GM10248 (cell line): ENCODE data around the gene TMC7.

Experiments used
- CTCF ChIA-PET: fragments of 300-600 bp; sonication (Branson Sonifier 250); formaldehyde crosslinking; extraction: SDS; loops from one replicate; lab custom pipeline; 2021; ENCODE audit warnings: antibody characterized with exemption; lab: Yijun Ruan, JAX
- POLR2A ChIA-PET: fragments of 350-650 bp; sonication (Branson Sonifier 250); formaldehyde crosslinking; extraction: SDS; loops from one replicate; lab custom pipeline; 2020; ENCODE audit warnings: antibody characterized with exemption; lab: Yijun Ruan, JAX
- DNase-seq: peaks from one replicate; pipeline ENCODE4 v3.0.0; 2012; ENCODE audit errors: extremely low spot score
- CTCF ChIP-seq: IDR thresholded peaks from 2 replicates; pipeline ENCODE4 v1.5.1; 2012; ENCODE audit warnings: mild to moderate bottlenecking, low read depth; ENCODE audit errors: extremely low read depth, missing control alignments, control extremely low read depth

Gene TMC7

GRCh38 chr16:19008245-19009169 lies 24.8 kb downstream of the TMC7 start:
- TF ChIP-seq CTCF, result no peak
- POLR2A ChIA-PET, result no interaction called here
- CTCF ChIA-PET, result interaction anchor here (0.8 to 0.9 kb wide), 2 partner anchors 8 to 15 kb away, joined by 3 read pairs; no protein-coding TSS in a partner anchor
- no peak for DNase-seq

GRCh38 chr16:19011169-19011731 lies 27.5 kb downstream of the TMC7 start:
- CTCF ChIA-PET, result no interaction called here
- no peak for TF ChIP-seq CTCF
- POLR2A ChIA-PET, result no interaction called here
- DNase-seq, result no peak

DNA sequence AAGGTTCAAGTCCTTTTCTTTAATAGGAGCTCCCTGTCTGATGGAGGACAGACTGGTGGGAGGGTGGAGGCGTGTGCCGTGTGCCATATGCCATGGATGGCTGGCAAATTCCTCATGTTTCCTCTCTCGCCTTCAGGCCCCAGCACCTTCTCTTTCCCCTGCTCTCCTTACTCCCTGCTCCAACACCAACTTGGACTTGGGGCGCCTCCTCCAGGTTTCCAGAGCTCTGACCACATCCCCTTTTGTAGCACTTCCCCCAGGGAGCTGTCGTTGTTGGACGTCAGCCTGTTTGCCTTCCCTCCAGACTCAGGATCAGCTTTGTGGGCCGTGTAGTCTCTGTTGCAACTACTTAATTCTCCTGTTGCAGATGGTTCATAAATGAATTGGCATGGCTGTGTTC lies 30.7 kb downstream of the TMC7 start:
- POLR2A ChIA-PET, result no interaction called here
- CTCF ChIA-PET, result interaction anchor here (0.8 kb wide), 1 partner anchor 13 kb away, joined by 3 read pairs; no protein-coding TSS in a partner anchor
- no peak for DNase-seq
- TF ChIP-seq CTCF, result no peak

- no peak for DNase-seq
- CTCF ChIA-PET, result no interaction called here
- POLR2A ChIA-PET, result no interaction called here
- TF ChIP-seq CTCF, result no peak
Measured at GRCh38 chr16:19017179-19017578, 33.4 kb downstream of the TMC7 start.

DNA sequence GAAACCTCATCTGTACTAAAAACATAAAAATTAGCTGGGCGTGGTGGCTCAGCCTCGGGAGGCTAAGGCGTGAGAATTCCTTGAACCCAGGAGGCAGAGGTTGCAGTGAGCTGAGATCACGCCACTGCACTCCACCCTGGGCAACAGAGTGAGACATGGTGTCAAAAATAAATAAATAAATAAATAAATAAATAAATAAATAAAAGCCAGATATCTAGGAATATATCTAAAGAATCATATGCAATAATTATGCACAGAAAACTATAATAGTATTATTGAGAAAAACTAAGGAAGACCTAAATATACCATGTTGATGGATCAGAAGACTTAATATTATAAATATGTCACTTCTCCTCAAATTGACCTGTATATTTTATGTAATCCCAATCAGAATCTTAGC lies 37.0 kb downstream of the TMC7 start:
- CTCF ChIA-PET, result no interaction called here
- no peak for DNase-seq
- POLR2A ChIA-PET, result no interaction called here
- no peak for TF ChIP-seq CTCF

DNA sequence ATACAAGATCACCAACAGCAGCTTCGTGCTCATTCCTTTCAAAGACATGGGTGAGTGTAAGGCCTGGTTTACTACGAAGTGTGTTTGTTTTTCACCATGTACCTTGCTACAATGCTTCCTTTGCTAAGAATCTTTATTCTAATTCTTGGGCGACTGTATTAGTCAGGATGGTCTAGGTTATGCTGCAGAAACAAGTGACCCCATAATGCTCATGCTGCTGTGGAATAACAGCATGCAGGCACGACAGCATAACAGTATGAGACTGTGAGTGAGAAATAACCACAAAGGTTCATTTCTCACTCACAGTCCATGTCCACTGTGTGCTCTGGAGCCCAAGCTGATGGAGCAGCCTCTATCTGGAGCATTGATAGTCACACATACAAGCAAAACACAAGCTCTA lies 38.0 kb downstream of the TMC7 start:
- ChIA-PET CTCF (no interaction called here), POLR2A (no interaction called here)
- TF ChIP-seq CTCF, result no peak
- no peak for DNase-seq
